Activated effector memory CD4-positive, alpha-beta T cell treated with Interleukin-2 at 50 U/mL for 16 hours (primary cell): ENCODE data around the gene MON2.
A peak's percentile ranks its signal among the peaks of the same experiment; 100 is the strongest.
"Not testable (repeated sequence)": the region's sequence is repeated elsewhere in the genome, so short reads cannot be mapped to it uniquely, and the experiment has no call there.

Experiments used
- DNase-seq: peaks from one replicate; pipeline ENCODE4 v3.0.0-alpha.2; 2020

Gene MON2

DNA sequence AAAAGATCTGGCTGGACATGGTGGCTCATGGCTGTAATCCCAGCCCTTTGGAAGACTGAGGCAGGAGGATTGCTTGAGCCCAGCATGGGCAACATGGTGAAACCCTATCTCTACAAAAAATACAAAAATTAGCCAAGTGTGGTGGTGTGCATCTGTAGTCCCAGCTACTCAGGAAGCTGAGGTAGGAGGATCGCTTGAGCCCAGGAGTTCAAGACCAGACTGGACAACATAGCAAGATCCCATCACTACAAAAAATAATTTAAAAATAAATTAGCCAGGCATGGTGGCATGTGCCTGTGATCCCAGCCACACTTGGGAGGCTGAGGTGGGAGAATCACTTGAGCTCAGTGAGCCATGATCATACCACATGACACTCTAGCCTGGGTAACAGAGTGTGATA is 92.7 kb downstream of the MON2 start:
- DNase-seq, result not testable (repeated sequence)

DNA sequence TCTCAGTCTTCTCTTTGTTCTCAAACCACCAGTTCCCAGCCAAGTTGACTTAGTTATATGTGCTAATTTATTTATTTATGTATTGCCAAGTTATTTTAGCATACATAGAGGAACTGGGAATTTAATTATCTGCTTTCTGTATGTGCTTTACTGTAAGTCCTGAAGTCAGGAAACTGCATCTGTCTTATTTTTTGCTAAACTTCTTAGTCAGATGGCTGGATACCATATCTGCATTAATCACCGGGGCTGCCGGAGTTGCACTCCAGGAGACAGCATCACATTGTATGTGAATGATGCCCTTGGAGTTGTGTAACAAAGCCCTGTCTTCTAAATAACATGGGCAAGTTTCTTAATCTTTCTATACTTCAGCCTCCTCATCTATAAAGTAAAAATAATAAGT is 96.2 kb downstream of the MON2 start:
- no peak for DNase-seq

DNA sequence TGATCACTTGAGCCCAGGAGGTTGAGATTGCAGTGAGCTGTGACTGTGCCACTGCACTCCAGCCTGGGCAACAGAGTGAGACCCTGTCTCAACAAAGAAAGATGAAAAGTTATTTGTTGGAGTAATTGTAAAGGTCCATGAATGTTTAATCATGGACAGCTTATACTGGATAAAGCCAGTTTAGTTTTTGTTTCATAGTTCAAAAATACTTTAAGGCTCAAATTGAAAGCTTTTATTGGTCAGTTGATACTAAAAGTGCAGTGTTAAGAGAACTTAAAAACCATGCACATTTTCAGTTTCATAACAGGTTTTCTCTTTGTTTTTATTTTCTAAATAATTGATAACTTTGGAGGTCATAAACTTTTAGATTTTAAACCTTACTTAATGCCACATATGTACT is 108.4 kb downstream of the MON2 start:
- no peak for DNase-seq

DNA sequence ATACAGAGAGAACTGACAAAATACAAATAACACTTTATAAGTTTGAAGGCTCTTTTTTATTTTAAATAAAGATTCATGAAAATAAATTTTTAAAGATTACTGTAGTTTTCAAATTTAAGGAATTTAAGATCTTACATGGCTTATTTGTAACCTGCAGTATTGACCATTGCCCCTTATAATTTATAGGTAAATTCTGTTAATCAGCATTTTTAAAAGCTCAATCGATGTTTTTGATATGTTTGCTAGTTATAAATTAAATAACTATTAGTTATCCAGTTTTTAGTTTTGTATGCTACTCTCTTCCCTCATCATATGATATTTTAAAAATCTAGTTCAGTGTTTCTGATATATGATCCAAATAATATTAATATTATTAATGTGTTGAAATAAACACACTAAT is 109.9 kb downstream of the MON2 start:
- no peak for DNase-seq

DNA sequence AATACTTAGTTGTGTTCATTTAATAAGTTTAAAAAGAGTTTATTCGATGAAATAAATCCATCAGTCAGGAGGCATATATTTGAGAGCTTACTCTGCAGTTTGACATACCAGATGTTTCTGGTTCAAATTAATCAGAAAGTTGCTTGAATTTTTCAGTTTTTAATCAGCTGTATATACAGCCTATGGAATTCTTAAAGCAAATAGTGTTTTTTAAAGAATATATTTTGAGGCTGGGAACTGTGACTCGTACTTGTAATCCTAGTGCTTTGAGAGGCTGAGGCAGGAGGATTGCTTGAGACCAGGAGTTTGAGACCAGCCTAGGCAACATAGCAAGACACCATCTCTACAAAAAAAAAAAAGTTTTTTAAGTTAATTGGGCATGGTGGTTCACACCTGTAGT is 112.1 kb downstream of the MON2 start:
- no peak for DNase-seq

DNA sequence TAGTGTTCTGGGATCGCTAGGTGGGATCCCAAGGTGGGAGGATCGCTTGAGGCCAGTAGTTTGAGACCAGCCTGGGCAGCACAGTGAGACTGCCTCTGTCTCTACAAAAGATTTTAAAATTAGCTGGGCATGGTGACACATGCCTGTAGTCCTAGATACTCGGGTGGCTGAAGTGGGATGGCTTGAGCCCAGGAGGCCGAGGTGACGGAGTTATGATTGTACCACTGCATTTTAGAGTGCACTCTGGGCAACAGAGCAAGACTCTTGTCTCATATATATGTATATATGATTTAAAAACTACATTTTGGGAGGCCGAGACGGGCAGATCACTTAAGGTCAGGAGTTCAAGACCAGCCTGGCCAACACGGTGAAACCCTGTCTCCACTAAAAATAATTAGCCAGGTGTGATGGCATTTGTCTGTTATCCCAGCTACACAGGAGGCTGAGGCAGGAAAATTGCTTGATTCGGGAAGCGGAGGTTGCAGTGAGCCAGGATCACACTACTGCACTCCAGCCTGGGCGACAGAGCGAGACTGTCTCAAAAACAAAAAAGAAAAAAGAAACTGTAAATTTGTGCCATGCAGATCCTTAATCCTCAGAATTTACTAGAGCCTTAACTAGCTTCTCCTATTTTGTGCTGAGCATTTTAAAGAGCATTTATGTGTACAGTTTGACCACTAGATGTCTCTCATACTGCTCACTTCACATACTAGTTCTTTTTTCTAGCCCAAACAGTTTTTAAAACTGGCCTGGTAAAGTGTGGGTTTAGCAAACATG is 114.8 kb downstream of the MON2 start:
- no peak for DNase-seq

DNA sequence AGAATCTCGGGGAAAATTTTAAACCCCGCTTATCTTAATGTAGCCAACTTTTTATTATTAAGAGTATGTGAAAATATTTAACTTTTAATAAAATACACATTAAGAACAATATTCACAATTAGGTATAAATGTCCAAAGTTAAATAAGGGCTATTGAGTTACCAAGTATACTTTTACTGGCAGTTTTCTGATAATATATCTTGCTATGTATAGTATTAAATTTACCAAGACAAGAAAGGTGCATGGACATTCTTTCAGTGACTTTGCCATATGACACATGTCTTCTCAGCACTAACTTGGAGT is 115.4 kb downstream of the MON2 start:
- no peak for DNase-seq

DNA sequence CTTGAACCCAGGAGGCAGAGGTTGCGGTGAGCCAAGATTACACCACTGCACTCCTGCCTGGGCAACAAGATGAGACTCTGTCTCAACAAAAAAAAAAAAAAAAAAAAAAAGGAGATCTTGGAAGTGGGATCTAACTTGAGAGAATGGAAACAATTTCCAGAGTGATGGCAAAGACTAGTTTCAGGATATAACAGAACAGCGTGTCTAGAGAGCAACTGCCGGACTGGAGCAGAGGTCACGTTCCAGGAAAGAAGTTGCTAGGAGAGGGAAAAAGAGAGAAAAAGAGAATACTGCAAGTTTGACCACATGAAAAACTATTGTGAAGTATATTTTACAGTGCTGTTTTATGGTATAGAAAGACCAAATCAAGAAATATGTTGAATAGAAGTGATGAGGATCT is 118.0 kb downstream of the MON2 start:
- DNase-seq, result no peak

DNA sequence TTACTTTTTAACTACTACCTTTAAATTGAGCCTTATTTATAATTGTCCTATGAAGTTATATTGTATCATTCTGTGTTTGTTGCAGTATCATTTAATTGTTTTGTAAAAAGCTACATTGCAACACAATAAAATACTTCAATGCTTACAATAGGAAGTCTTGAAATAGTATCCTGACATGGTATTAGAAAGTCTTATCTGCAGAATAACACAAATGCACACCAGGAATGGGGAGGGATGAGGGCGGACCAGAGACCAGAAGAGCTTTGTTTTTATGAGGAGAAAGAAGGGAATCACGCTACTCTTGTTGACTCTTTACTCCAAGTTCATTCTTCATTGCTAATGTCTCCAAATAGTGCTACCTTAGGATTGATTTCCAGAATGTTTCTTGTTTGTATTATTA is 120.2 kb downstream of the MON2 start:
- DNase-seq, result no peak

DNA sequence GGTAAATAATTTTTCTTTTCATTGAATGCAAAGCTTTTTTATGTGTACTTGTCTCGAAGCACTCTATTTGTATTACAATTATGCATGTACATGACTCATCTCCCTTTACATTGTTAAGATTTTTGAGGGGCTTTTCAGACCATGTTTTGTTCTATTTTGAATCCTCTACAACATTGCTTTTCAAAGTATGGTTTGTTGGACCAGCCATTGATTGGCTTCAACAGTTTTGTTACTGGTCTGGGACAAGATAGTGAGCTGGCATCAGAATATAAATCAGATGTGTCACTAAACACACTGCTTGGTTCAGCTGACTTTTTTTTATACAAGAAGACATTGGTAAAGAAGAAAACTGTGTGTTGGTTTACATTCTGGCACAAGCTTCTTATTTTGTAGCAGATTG is 122.3 kb downstream of the MON2 start:
- DNase-seq, result no peak

DNA sequence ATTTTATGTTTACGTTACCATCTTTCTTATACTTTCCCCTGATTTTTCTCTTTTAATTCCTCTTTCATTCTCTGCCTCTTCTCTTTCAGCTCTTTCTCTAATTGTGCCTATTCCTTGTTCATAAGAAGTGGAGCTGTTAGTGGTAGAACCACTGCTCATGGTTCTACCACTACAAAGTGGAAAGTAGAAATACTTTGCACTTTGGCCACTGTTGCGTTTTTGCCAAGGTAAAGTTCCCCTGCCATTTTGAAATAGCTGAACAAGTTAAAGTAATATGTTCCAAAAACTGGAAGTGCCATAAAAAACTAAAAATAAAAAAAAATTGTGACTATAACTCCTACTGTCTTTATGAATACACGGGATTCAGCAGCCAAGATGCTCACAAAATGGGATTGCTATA is 130.6 kb downstream of the MON2 start:
- DNase-seq, result no peak

DNA sequence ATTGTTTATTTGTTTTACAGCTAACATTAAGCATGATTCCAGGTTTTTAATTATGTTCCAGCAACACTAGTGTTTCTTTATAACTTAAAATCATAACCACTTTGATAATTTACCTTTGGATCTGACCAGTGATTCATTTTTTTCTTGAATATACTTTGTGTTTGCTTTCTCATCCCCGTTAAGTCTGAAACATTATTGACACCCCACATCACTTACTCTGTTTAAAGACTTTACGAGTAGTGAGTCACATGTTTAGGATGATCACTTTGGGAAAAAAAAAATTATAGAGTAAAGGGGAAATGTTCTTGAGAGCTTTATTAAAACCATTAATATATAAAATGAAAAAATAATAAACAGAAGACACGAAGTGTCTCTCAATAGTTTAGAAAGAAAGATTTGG is 132.2 kb downstream of the MON2 start:
- DNase-seq, result no peak

DNA sequence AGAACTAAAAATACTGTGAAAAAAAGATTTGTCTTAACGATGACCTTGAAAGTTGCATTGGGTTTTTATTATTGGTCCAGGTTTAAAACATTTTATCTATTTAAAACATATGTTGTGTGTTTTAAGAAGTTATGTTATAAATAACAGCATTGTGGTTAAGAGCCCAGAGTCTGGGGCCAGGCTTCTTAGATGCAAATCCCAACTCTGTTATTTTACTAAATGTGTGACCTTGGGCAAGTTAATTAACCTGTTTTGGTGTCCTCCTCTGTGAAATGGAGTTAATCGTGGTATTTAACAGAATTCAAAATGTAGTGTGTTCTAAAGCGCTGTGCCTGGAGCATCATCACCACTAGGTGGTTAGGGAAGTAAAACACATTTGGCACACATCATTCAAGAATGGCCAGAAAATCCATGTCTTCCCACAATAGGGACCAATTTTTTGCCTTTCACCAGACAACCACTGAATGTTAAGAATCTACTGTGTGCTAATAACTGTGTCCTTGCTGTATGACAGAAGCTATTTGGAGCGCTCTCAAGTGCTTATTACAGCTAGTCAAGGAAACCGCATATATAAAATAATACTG is 133.3 kb downstream of the MON2 start:
- DNase-seq, result no peak

DNA sequence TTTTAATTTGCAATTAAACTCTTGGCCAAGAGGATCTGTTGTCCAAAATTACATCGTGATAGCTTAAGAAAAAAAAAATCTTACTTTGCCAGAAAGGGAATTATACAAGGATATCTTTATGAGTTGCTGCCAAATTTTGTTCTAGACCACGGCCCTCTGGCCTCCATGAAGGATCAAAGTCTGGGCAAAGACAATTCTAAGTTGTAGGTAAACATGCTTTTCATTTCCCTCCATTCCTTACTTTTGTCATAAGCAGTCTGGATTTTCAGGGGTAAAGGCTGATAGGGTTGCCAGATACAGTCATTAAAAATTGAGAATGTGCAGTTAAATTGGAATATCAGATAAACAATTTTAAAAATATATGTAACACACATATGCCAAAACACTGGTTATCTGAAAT is 135.1 kb downstream of the MON2 start:
- no peak for DNase-seq

DNA sequence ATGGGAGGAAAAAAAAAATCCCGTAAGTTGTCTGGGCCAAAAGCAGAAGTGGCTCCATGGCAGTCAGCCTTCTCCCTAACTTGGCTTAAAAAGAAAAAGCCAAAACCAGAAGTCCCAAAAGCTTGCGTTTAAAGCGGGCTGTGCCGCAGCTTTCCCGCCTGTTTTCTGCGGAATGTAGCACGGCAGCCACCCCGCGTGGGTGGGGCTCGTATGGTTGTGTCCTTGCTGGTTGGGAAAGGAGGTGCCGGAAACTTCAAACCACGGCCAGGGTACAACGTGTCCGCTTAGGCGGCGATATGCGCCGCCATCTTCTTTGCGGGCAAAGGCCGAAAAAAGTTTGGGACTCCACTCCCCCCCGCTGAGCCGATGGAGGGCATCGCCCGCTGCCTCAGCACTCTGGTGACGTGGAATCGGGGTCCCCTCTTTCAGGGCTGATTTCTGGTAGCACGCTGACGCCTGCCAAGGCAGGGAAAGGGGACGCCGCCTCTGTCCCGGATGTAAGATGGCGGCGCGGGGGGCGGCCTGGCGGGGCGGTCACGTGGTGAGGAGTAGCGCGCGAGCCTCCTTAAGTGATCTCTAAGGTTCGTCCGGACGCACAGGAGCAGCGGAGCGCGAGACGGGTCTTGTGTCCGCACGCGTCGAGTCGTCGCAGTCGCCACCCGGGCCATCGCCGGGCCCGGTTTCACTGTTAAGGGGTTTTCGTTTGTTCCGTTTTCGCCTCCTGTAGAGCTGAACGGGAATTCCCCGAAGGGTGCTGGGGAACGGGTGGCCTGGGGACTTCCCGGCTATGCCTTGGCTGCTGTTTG is 135.8 kb downstream of the MON2 start:
- peak; percentile 81 for DNase-seq

DNA sequence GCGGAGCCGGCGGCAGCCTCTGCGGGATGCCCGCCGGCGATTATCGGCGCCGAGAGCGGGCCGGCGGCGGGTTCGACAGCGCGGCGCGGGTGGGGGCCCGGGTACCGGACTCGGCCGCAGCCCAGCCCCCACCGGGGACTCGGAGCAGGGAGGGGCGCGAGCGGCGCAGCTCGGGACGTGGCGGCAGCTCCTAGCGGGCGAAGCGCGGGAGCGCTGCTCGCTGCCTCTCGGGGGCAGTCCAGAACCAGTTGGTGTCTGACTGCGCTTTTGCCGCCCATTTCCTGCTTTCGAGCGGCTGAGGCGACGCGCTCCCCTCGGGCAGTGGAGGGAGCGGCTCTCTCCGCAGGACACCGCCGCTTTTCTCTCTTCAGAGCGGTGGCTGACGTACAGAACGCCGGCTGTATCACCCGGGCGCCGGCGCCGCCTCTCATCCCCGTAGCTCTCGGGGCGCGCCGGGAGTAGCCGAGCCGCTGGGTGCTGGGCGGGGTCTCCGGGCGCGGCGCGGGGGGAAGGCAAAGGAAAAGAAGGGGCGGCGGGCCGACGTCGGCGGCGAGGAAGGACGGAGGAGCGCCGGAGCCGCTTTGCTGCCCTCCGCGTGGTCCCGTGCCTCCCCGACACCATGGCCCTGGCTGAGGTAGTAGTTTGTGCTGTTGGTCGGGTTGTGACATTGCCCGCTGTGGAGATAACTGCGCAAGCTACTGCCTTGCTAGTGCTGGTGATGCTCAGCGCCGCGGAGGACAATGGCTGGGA is 136.6 kb downstream of the MON2 start:
- DNase-seq, result peak; percentile 74

DNA sequence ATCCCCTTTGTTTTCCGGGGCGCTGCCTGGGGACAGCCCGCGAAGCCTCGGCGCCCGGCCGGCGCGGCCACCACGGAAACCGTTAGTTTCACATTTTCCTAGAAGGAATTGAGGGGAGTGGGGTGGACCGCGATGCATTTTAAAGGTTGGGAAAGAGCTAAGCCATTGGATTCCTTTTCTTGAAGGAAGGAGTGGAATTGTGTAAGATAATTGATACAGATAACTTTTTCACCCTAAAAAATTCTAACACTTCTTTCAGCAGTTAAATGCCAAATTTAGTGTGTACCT is 137.1 kb downstream of the MON2 start:
- DNase-seq, result no peak

DNA sequence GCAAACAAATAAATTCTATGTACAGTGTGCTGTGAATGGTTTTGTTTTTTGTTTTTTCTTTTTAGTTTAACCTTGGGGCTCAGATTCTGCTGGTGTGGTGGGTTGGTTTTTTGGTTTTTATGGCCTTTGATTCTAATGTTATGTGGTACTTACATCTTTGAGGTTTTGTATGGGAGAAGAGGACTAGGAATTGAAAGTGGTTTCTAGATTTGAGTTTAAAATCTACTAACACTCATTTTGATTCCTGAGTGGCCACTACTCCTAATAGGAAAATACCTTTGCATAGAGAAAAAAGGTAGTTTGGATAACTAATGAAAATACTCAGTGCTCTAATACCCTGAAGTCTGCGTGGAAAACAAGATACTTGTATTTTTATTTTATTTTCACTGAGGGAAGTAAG is 137.7 kb downstream of the MON2 start:
- DNase-seq, result no peak

DNA sequence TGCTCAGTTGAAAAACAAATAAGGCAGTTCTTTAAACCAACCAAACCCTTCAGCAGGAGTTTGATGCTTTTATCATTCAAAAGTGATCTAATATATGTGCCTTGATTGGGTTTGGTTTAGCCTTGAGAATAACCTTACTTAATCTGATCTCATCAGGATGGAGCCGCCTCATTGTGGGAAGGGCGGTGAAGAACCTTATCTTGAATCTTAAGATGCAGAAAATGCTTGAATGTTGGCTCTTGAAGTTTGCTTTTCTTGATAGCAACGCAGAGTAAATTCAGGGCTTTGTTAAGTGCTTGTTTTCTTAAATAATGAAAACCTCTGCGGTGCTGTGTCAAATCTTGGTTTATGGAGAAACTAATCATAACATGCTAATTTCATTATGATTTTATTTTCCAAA is 138.2 kb downstream of the MON2 start:
- DNase-seq, result no peak

DNA sequence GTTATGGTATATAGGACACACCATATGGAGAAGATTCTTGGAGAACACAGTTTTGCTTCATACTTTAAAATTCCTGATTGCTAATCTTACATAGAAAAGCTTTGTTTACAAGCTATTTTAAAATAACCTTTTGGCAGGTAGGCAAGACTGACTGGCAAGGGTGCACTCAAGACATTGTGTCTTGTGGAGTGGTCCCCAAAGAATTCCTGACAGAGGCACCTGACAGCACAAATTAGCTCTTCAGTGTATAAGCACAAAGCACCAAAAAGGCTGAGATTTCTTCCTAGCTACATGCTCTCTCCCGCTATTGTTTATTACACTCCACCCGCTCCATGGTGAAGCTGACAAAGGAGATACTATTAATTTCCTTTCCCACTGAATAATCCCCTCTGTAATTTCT is 139.4 kb downstream of the MON2 start:
- DNase-seq, result no peak

DNA sequence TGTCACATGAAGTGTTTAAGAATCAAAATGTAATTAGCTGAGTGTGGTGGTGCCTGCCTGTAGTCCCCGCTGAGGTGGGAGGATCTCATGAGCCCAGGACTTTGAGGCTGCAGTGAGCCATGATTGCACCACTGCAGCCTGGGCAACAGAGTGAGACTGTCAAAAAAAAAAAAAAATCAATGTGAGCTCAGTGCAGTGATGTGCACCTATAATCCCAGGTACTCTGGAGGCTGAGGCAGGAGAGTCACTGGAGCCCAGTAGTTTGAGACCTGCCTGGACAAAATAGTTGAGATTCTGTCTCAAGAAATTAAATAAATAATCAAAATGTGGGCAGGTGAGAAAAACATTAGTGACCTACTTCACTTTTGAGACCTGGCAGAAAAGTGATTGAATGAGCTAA is 140.0 kb downstream of the MON2 start:
- no peak for DNase-seq

DNA sequence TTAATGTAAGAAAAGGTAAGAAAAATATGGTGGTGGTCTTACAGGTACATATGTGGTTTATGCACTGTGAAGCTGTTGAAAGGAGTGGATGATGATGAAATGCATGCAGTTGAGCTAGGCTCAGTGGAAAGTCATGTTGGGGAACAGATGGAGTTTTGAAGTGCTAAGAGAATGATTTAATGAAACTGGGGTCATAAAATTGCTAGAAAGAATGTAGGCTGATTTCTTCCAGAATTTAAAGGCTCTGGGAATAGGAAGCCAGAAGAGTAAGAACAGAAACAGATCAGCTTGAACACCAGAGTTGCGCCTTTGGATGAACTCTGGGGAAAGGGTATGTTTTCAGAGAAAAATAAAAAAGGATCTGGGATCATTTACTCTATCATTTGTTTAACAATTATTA is 146.5 kb downstream of the MON2 start:
- no peak for DNase-seq

DNA sequence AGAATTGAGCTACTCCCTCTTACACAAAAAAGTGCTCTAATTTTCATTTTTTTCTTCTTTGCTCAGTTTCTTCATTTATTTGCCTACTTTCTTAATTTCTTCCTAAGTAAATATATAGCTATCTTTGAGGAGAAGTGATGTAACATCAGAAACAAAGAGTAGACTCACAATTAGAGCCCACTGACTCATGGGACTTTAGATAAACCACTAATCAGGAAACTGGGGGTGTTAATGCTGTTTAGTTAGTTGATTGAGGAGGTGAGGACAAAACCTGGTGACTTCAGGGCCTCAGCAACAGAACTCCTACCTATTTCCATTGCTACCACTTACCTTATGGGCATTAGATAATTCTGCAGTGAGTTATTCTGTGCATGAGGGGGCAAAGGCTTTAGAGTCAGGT is 151.7 kb downstream of the MON2 start:
- DNase-seq, result no peak

DNA sequence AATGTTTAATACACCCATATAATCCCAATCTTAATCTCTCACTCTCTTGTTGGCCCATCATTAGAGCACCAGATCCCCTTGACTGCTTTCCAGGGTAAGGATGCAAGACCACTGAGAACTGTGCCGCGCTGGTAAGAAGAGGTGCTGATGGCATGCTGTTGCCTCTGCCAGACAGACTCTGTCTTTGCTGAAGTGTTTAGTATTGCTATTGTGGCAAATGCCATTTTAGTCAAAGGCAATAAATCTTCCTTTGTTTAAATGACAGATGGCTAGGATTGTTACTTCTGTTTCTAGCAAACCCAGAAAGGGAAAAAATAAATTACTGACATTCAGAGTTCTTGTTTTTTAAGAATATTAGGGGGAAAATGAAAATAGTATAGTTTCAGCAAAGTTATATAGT is 152.3 kb downstream of the MON2 start:
- no peak for DNase-seq
